CD1c-positive myeloid dendritic cell (primary cell): ENCODE measurements around the gene BCL2L1.
"Not testable (repeated sequence)": the region's sequence is repeated elsewhere in the genome, so short reads cannot be mapped to it uniquely, and the experiment has no call there.

Experiments used
- DNase-seq: peaks from one replicate; pipeline ENCODE4 v3.0.0-alpha.2; 2016; ENCODE audit errors: extremely low spot score

BCL2L1 gene

GRCh38 chr20:31674895-31675827, 47.5 kb downstream of the BCL2L1 start:
- DNase-seq, result peak; percentile 94

DNA sequence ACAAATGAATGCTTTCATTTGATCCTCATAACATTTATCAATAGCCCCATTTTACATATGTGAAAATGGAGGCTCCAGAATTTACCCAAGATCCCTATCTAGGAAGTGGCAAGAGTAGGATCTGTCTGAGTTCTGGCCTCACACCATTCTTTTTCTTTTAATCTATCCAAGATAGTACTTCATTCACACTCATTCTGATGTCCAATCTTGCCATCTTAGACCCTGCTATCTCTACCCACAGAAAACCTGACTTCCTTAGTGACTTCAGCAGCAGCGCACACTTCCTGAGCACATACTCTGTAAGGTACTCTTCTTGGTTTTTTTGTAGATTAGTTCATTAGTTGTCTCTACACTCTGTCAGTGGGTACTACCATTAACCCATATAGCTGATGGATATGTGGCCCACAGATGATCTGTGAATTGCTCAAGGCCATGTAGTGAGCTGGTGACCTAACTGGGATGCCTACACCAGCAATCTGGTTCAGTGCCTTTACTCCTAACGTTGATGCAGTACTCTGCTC, 48.7 kb downstream of the BCL2L1 start:
- no peak for DNase-seq

DNA sequence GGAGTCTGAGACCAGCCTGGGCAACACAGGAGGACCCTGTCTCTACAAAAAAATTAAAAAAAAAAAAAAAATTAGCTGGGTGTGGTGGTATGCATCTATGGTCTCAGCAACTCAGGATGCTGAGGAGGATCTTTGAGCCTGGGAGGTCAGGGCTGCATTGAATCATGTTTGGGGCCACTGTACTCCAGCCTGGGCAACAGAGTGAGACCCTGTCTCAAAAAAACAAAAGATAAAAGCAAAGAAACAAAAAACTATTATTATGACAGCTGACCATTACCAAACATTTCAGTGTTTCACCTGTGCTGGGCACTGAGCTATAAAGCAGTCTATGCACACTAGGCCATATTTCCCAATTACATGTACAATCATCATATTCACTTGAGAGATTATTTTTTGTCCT, 49.2 kb downstream of the BCL2L1 start:
- DNase-seq, result no peak

- DNase-seq, result no peak
These were observed 51.3 kb downstream of the BCL2L1 start for GRCh38 chr20:31671324-31671723.

- DNase-seq, result no peak
These were observed 52.1 kb downstream of the BCL2L1 start for GRCh38 chr20:31670371-31671228.

DNA sequence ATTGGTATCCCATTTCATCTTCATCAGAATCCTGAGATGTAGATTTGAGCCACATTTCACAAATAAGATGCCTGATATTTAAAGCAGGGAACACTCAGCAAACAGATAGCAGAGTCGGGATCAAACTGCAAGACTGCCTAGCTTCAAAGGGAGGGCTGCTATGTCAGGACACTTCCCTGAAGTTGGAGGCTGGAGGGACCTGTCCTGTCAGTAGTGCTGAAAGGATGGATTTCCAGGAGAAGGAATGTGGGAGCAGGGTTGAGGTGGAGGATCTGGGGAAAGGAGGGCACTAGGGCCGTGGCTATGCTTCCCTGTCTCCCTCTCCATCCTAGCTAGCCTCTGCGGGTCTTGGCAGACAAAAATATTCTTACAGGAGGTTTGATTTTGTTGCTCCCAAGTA, 52.8 kb downstream of the BCL2L1 start:
- DNase-seq, result no peak

- DNase-seq, result not testable (repeated sequence)
These were observed 53.7 kb downstream of the BCL2L1 start for GRCh38 chr20:31668944-31669343.

DNA sequence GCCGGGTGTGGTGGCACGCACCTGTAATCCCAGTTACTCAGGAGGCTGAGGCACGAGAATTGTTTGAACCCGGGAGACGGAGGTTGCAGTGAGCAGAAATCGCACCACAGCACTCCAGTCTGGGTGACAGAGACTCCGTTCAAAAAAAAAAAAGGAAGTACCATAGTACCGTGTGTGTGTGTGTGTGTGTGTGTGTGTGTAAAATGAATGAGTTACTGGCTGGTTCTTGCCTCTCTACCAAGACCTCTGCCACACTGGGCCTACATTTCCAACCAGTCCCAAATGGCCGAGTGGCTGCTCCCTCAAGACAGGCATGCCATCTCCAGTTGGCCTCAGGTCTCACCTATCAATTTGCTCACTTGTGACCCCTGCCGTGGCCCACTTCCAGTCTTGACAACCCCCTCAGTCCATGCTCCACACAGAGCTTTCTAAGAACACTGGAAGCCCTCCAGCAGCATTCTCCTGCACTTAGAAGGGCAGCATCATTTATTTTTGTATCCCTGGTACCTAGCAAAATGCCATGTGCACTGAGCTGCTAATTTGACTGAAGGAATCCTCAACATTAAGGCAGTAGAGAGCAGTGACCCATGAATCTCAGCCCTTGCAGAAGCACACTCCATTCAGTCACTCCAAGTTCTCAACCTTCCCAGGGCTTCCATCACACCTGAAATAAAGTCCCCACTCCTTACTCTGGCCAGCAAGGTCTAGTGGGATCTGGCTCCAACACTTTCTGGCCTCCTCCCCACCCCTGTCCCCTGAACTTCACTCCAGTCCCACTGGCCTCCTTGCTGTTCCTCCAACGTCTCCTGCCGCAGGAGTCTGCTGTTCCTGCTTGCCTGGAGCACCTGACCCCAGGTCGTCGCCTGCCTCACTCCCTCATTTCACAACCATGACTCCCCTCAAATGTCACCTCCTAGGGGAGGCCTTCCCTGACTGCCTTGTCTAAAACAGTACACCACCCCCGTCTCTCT, 55.1 kb downstream of the BCL2L1 start:
- DNase-seq, result peak; percentile 63

DNA sequence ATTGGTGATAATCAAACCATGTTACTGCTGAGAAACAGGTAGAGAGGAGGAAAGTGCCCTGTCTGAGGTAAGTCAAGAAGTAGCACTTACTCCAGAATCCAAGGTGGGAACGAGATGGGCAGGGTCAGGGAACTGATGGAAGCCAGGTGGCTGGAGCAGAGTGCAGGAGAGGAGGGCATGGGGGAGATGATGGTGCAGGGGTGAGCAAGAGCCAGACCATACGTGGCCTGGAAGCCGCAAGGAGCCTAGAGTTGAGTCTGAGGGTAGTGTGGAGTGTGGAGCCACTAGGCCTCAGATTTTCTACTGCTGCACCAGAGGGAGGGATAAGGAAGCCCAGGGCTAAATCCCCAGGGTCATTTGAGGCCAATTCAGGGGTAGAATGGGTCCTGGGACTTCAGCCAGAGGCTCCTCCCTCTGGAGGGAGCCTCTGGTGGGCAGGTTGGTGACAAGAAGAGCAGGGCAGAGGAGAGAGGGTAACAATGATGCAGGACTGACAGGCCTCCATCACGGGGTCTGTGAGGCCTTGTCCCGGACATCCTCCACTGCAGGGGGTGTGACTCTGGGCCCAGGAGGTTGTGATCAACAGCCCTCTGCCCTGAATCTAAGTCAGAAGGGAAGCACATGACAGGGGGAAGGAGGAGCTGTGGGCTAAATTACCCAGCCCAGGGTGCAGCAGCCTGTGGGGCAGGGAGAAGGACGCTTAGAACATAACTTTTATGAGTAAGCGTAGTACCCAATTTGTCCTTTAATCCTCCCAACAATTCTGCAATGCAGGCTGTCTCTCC, 56.2 kb downstream of the BCL2L1 start:
- DNase-seq, result peak; percentile 77

DNA sequence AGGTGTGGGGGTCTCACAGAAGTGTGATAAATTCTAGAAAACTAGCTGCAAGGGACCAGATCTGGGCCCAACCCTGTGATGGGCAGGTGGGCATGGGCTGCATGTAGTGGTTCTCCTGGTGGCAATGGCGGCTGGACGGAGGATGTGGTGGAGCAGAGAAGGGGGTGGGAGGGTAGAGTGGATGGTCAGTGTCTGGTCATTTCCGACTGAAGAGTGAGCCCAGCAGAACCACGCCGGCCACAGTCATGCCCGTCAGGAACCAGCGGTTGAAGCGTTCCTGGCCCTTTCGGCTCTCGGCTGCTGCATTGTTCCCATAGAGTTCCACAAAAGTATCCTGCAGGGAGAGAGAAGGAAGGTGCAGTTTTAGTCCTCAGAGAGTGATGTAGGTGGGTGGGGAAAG, 56.9 kb downstream of the BCL2L1 start:
- DNase-seq, result no peak

- no peak for DNase-seq
These were observed 57.8 kb downstream of the BCL2L1 start for GRCh38 chr20:31664696-31665354.

- DNase-seq, result no peak
These were observed 58.6 kb downstream of the BCL2L1 start for GRCh38 chr20:31663838-31664695.

DNA sequence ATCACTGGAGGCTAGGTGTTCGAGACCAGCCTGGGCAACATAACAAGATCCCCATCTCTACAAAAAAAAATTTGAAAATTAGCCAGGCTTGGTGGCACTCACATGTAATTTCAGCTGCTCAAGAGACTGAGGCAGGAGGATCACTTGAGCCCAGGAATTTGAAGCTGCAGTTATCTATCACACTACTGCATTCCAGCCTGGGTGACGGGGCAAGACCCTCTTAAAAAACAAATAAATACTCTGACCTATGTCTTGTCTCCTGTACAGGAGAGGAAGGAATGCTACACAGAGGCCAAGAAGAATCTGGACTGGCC, 59.2 kb downstream of the BCL2L1 start:
- DNase-seq, result no peak

- DNase-seq, result no peak
These were observed 60.3 kb downstream of the BCL2L1 start for GRCh38 chr20:31662372-31662854.

GRCh38 chr20:31661625-31662371, 60.9 kb downstream of the BCL2L1 start:
- DNase-seq, result peak; percentile 80

GRCh38 chr20:31654534-31654933, 68.1 kb downstream of the BCL2L1 start:
- no peak for DNase-seq

DNA sequence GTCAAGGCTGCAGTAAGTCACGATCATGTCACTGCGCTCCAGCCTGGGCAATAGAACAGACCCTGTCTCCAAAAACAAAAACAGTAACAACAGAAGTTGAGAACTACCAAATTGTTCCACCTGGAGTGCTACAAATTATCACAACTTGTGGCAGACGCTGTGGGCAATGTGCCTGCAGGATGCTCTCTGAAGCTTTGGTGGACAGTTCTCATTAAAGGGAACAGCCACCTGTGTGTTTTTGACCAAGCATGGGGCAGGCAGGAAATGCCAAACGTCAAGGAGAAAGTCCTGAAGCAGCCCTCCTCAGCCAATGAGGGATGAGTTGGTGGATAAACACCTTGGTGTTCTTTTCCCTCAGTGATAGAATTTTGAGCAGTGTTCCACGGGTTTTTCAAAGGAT, 69.1 kb downstream of the BCL2L1 start:
- no peak for DNase-seq

DNA sequence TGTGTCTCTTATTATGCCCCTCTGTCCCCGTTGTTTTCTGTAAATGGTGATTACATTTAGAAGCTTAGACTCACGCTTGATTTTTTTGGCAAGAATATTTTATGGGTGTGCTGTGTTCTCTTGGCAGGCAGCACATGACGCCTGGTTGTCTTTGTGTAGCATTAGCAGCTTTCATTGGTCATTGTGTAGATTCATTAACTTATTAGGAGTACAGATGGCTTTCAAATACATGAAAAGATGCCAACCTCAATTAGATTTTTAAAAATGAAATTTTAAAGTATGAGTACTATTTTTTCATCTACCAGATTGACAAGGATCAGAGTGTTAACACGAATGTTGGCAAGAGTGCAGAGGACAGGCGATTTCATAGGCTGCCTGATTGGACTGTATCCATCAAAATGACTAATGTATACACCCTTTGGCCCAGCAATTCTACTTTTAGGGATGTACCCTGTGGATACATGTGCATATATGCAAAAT, 69.7 kb downstream of the BCL2L1 start:
- DNase-seq, result no peak
